CD4-positive, alpha-beta T cell treated with Interleukin-4 for 4 hours (primary cell): ENCODE data around the gene KCTD3.

ENCODE experiments used
- DNase-seq: peaks from one replicate; pipeline ENCODE4 v3.0.0-alpha.2; 2020

The KCTD3 gene

GRCh38 chr1:215566556-215567490 is at the start of gene KCTD3:
Gene KCTD3, plus strand, starts transcription at chr1:215567304. Its CDS starts 382 bp downstream, at chr1:215567686.
- DNase-seq = peak; percentile 14

GRCh38 chr1:215517441-215517891 is 49.6 kb upstream of the KCTD3 start:
- no peak for DNase-seq

GRCh38 chr1:215518594-215518993 is 48.5 kb upstream of the KCTD3 start:
- no peak for DNase-seq

GRCh38 chr1:215521279-215521678 is 45.8 kb upstream of the KCTD3 start:
- DNase-seq = no peak

GRCh38 chr1:215523128-215523861 is 43.8 kb upstream of the KCTD3 start:
- DNase-seq = no peak

GRCh38 chr1:215523906-215524305 is 43.2 kb upstream of the KCTD3 start:
- no peak for DNase-seq

GRCh38 chr1:215526147-215526845 is 40.8 kb upstream of the KCTD3 start:
- peak; percentile 49 for DNase-seq

GRCh38 chr1:215526846-215527151 is 40.3 kb upstream of the KCTD3 start:
- DNase-seq = no peak

GRCh38 chr1:215529111-215529510 is 38.0 kb upstream of the KCTD3 start:
- no peak for DNase-seq

GRCh38 chr1:215529571-215529970 is 37.5 kb upstream of the KCTD3 start:
- no peak for DNase-seq

- no peak for DNase-seq
Measured at GRCh38 chr1:215530401-215530984, 36.6 kb upstream of the KCTD3 start.

- DNase-seq = no peak
Measured at GRCh38 chr1:215539803-215540570, 27.1 kb upstream of the KCTD3 start.

- DNase-seq = no peak
Measured at GRCh38 chr1:215542301-215542700, 24.8 kb upstream of the KCTD3 start.

- DNase-seq = no peak
Measured at GRCh38 chr1:215543191-215543606, 23.9 kb upstream of the KCTD3 start.

GRCh38 chr1:215543806-215544205 is 23.3 kb upstream of the KCTD3 start:
- DNase-seq = no peak

GRCh38 chr1:215544566-215544965 is 22.5 kb upstream of the KCTD3 start:
- no peak for DNase-seq

- no peak for DNase-seq
Measured at GRCh38 chr1:215545096-215545495, 22.0 kb upstream of the KCTD3 start.

GRCh38 chr1:215547011-215547410 is 20.1 kb upstream of the KCTD3 start:
- DNase-seq = no peak

- DNase-seq = no peak
Measured at GRCh38 chr1:215551806-215552205, 15.3 kb upstream of the KCTD3 start.

- DNase-seq = no peak
Measured at GRCh38 chr1:215554865-215555264, 12.2 kb upstream of the KCTD3 start.

- no peak for DNase-seq
Measured at GRCh38 chr1:215555531-215555930, 11.6 kb upstream of the KCTD3 start.

- DNase-seq = no peak
Measured at GRCh38 chr1:215556996-215557395, 10.1 kb upstream of the KCTD3 start.
